NCI-H1417 treated with DMSO at 0.1 percent for 48 hours (cell line): ENCODE data around the gene CPNE6.
"Not testable (repeated sequence)": the region's sequence is repeated elsewhere in the genome, so short reads cannot be mapped to it uniquely, and the experiment has no call there.

Experiments used
- DNase-seq: peaks from one replicate; lab custom pipeline; 2025; lab: John Stamatoyannopoulos, UW

CPNE6 gene

GRCh38 chr14:24071144-24071697 lies at the start of gene CPNE6:
Gene CPNE6 (plus strand): TSS chr14:24071562. CDS start chr14:24072937, 1,375 bp downstream.
- DNase-seq, result no peak

- not testable (repeated sequence) for DNase-seq
Measured at GRCh38 chr14:24024939-24025418, 46.4 kb upstream of the CPNE6 start.

GRCh38 chr14:24029687-24030086 lies 41.7 kb upstream of the CPNE6 start:
- not testable (repeated sequence) for DNase-seq

- DNase-seq, result not testable (repeated sequence)
Measured at GRCh38 chr14:24031331-24031730, 40.0 kb upstream of the CPNE6 start.

GRCh38 chr14:24032727-24033418 lies 38.5 kb upstream of the CPNE6 start:
- no peak for DNase-seq

- DNase-seq, result not testable (repeated sequence)
Measured at GRCh38 chr14:24035769-24036168, 35.6 kb upstream of the CPNE6 start.

- DNase-seq, result peak; percentile 38
Measured at GRCh38 chr14:24036169-24036962, 35.0 kb upstream of the CPNE6 start.

GRCh38 chr14:24036963-24037657 lies 34.3 kb upstream of the CPNE6 start:
- not testable (repeated sequence) for DNase-seq

- DNase-seq, result no peak
Measured at GRCh38 chr14:24037658-24038037, 33.7 kb upstream of the CPNE6 start.

- DNase-seq, result no peak
Measured at GRCh38 chr14:24038686-24039085, 32.7 kb upstream of the CPNE6 start.

- no peak for DNase-seq
Measured at GRCh38 chr14:24040692-24041091, 30.7 kb upstream of the CPNE6 start.

- DNase-seq, result no peak
Measured at GRCh38 chr14:24042746-24043145, 28.6 kb upstream of the CPNE6 start.

GRCh38 chr14:24049002-24049401 lies 22.4 kb upstream of the CPNE6 start:
- not testable (repeated sequence) for DNase-seq

GRCh38 chr14:24050753-24051152 lies 20.6 kb upstream of the CPNE6 start:
- not testable (repeated sequence) for DNase-seq

GRCh38 chr14:24051176-24051788 lies 20.1 kb upstream of the CPNE6 start:
- no peak for DNase-seq

- no peak for DNase-seq
Measured at GRCh38 chr14:24051789-24052655, 19.3 kb upstream of the CPNE6 start, which contains the start of gene CARMIL3. Gene CARMIL3 (plus strand): TSS chr14:24052009. CDS start chr14:24052154, 145 bp downstream.

GRCh38 chr14:24052656-24053547 lies 18.5 kb upstream of the CPNE6 start:
- no peak for DNase-seq

- DNase-seq, result no peak
Measured at GRCh38 chr14:24053548-24054323, 17.6 kb upstream of the CPNE6 start.

GRCh38 chr14:24054324-24054641 lies 17.1 kb upstream of the CPNE6 start:
- DNase-seq, result no peak
